Mesenchymal stem cell (in vitro differentiated cells and primary cell): ENCODE data around the gene TMX1.

Experiments used
- DNase-seq: peaks from one replicate; pipeline ENCODE4 v3.0.0-alpha.2; 2013
- H2AFZ ChIP-seq: one replicate; pipeline ENCODE4 v1.6.1; 2013; ENCODE audit warnings: low read depth, mild to moderate bottlenecking, control low read depth, inconsistent platforms, low read length, moderate library complexity
- H2AK5ac ChIP-seq: 2 replicates; pipeline ENCODE4 v1.6.1; 2013; ENCODE audit warnings: low read length, moderate library complexity, mild to moderate bottlenecking, inconsistent platforms; ENCODE audit not compliant: severe bottlenecking
- H2BK120ac ChIP-seq: one replicate; pipeline ENCODE4 v1.6.1; 2013; ENCODE audit warnings: low read depth, mild to moderate bottlenecking, inconsistent platforms, low read length, moderate library complexity
- H2BK12ac ChIP-seq, 2 experiments: one replicate each; pipeline ENCODE4 v1.6.1; 2013; ENCODE audit warnings: inconsistent platforms in 2 of 2, low read length in 2 of 2, mild to moderate bottlenecking in 2 of 2, moderate library complexity in 2 of 2, control low read depth in 1 of 2
- H2BK15ac ChIP-seq: one replicate; pipeline ENCODE4 v1.6.1; 2013; ENCODE audit warnings: mild to moderate bottlenecking, low read depth, inconsistent platforms; ENCODE audit not compliant: poor library complexity, severe bottlenecking
- H2BK5ac ChIP-seq: 2 replicates; pipeline ENCODE4 v1.6.1; 2013; ENCODE audit warnings: low read depth, mild to moderate bottlenecking, low read length, control low read depth, inconsistent platforms; ENCODE audit not compliant: poor library complexity, severe bottlenecking
- H3K14ac ChIP-seq, 2 experiments: one replicate each; pipeline ENCODE4 v1.6.1; 2013; ENCODE audit warnings: inconsistent platforms in 2 of 2, low read length in 2 of 2, control low read depth in 1 of 2, mild to moderate bottlenecking in 1 of 2, moderate library complexity in 1 of 2
- H3K18ac ChIP-seq, 2 experiments: one replicate each; pipeline ENCODE4 v1.6.1; 2013; ENCODE audit warnings: inconsistent platforms in 2 of 2, low read length in 2 of 2, control low read depth in 1 of 2, low read depth in 1 of 2, mild to moderate bottlenecking in 1 of 2
- H3K23ac ChIP-seq, 2 experiments: one replicate each; pipeline ENCODE4 v1.6.1; 2013; ENCODE audit warnings: inconsistent platforms in 2 of 2, low read length in 2 of 2, mild to moderate bottlenecking in 2 of 2, moderate library complexity in 2 of 2, control low read depth in 1 of 2
- H3K27ac ChIP-seq: 2 replicates; pipeline ENCODE4 v1.5.1; 2013; ENCODE audit warnings: mild to moderate bottlenecking, moderate library complexity, low read length, control low read depth, inconsistent platforms; ENCODE audit not compliant: poor library complexity, severe bottlenecking
- H3K27me3 ChIP-seq, 2 experiments: 2 replicates each; pipeline versions ENCODE4 v1.6.1 to v1.7.0; 2013; ENCODE audit warnings: low read length in 2 of 2, mild to moderate bottlenecking in 2 of 2, moderate library complexity in 2 of 2, control low read depth in 1 of 2, inconsistent platforms in 1 of 2; ENCODE audit not compliant: control insufficient read depth in 1 of 2, insufficient read depth in 1 of 2
- H3K36me3 ChIP-seq, 2 experiments: 2 replicates each; pipeline versions ENCODE4 v1.6.1 to v1.7.0; 2013; ENCODE audit warnings: low read length in 2 of 2, control low read depth in 1 of 2, inconsistent platforms in 1 of 2, low read depth in 1 of 2, mild to moderate bottlenecking in 1 of 2; ENCODE audit not compliant: insufficient read depth in 2 of 2, control insufficient read depth in 1 of 2
- H3K4ac ChIP-seq, 2 experiments: one replicate each; pipeline ENCODE4 v1.6.1; 2013; ENCODE audit warnings: inconsistent platforms in 2 of 2, low read length in 2 of 2, mild to moderate bottlenecking in 2 of 2, moderate library complexity in 2 of 2, control low read depth in 1 of 2, low read depth in 1 of 2
- H3K4me1 ChIP-seq: 2 replicates; pipeline ENCODE4 v1.6.1; 2013; ENCODE audit warnings: low read depth, low read length, control low read depth; ENCODE audit not compliant: control insufficient read depth, insufficient read depth
- H3K4me2 ChIP-seq: 2 replicates; pipeline ENCODE4 v1.6.1; 2013; ENCODE audit warnings: low read length, mild to moderate bottlenecking, inconsistent platforms; ENCODE audit not compliant: poor library complexity, severe bottlenecking
- H3K4me3 ChIP-seq, 2 experiments: 2 replicates each; pipeline versions ENCODE4 v1.5.1 to v1.7.0; 2013; ENCODE audit warnings: low read length in 2 of 2, mild to moderate bottlenecking in 2 of 2, control low read depth in 1 of 2, low read depth in 1 of 2; ENCODE audit not compliant: insufficient read depth in 1 of 2
- H3K79me1 ChIP-seq: replicated peaks from 2 replicates; pipeline ENCODE4 v1.6.1; 2013; ENCODE audit warnings: mild to moderate bottlenecking, control low read depth, low read length, inconsistent platforms; ENCODE audit not compliant: poor library complexity, severe bottlenecking
- H3K9ac ChIP-seq: 2 replicates; pipeline ENCODE4 v1.7.0; 2013; ENCODE audit warnings: mild to moderate bottlenecking, low read length, moderate library complexity
- H3K9me3 ChIP-seq: 2 replicates; pipeline ENCODE4 v1.7.0; 2013; ENCODE audit warnings: mild to moderate bottlenecking, low read length; ENCODE audit not compliant: control insufficient read depth
- H4K8ac ChIP-seq: one replicate; pipeline ENCODE4 v1.6.1; 2013; ENCODE audit warnings: inconsistent platforms, mild to moderate bottlenecking, low read length, moderate library complexity
- H4K91ac ChIP-seq: one replicate; pipeline ENCODE4 v1.6.1; 2013; ENCODE audit warnings: mild to moderate bottlenecking, low read length, inconsistent platforms
- WGBS: methylation state at CpG from one replicate; pipeline ENCODE4 v1.1.7; 2013; ENCODE audit warnings: mixed read lengths; 5-methylcytosine and 5-hydroxymethylcytosine counted together

The TMX1 gene

GRCh38 chr14:51290132-51290531, 50.1 kb downstream of the TMX1 start:
- Histone ChIP-seq H3K4me3 (no peak overlapping the region), H2AFZ (no peak overlapping the region), H4K91ac (no peak overlapping the region), H3K4me2 (no peak overlapping the region), H4K8ac (no peak overlapping the region), H3K27ac (no peak overlapping the region), H3K14ac (no peak overlapping the region), H3K79me1 (no peaks in the 10 kb centered on the region), H3K27me3 (no peaks in the 10 kb centered on the region), H3K4me1 (peaks cover 3% of the 10 kb centered on the region), H2BK12ac (no peak overlapping the region), H2BK5ac (no peak overlapping the region), H3K36me3 (no peaks in the 10 kb centered on the region), H3K23ac (no peak overlapping the region), H3K18ac (no peak overlapping the region), H2AK5ac (no peak overlapping the region), H2BK15ac (no peak overlapping the region), H3K4ac (no peak overlapping the region), H3K9me3 (no peaks in the 10 kb centered on the region), H2BK120ac (no peak overlapping the region), H3K9ac (no peak overlapping the region)
- DNase-seq: no peak
- 100% methylated on average over 1 of the region's 1 CpG for WGBS

- no peaks in the 10 kb centered on the region for H3K27me3 ChIP-seq
- H3K14ac ChIP-seq: no peak overlapping the region
- no peak overlapping the region for H4K8ac ChIP-seq
- H3K79me1 ChIP-seq: no peaks in the 10 kb centered on the region
- no peak overlapping the region for H2AK5ac ChIP-seq
- H3K9ac ChIP-seq: no peak overlapping the region
- over 99% methylated on average over 4 of the region's 4 CpGs for WGBS
- no peak overlapping the region for H2BK15ac ChIP-seq
- no peak overlapping the region for H3K27ac ChIP-seq
- no peaks in the 10 kb centered on the region for H3K36me3 ChIP-seq
- no peak overlapping the region for H2BK120ac ChIP-seq
- DNase-seq: no peak
- no peak overlapping the region for H2BK5ac ChIP-seq
- peaks cover 3% of the 10 kb centered on the region for H3K4me1 ChIP-seq
- peak overlapping the region in 1 of 2 experiments; percentile 28 for H2BK12ac ChIP-seq
- H3K4me3 ChIP-seq: no peak overlapping the region
- H3K23ac ChIP-seq: no peak overlapping the region
- H4K91ac ChIP-seq: no peak overlapping the region
- no peak overlapping the region for H3K4ac ChIP-seq
- H3K9me3 ChIP-seq: no peaks in the 10 kb centered on the region
- H2AFZ ChIP-seq: no peak overlapping the region
- no peak overlapping the region for H3K18ac ChIP-seq
- H3K4me2 ChIP-seq: no peak overlapping the region
These were observed 51.0 kb downstream of the TMX1 start for GRCh38 chr14:51291016-51291415.

- WGBS: 74% methylated on average over 6 of the region's 7 CpGs
- no peak overlapping the region for H2BK5ac ChIP-seq
These were observed 53.3 kb downstream of the TMX1 start for GRCh38 chr14:51293149-51293911.

GRCh38 chr14:51293912-51294389, 53.9 kb downstream of the TMX1 start:
- Histone ChIP-seq H3K4me3 (no peak overlapping the region), H3K18ac (peak overlapping the region in 1 of 2 experiments; percentile 60), H3K23ac (no peak overlapping the region), H3K4me2 (no peak overlapping the region), H2BK5ac (no peak overlapping the region), H3K27me3 (no peaks in the 10 kb centered on the region), H3K9ac (peak overlapping the region; percentile 66), H2AFZ (no peak overlapping the region), H2BK12ac (peak overlapping the region in 1 of 2 experiments; percentile 47), H4K8ac (no peak overlapping the region), H4K91ac (no peak overlapping the region), H2AK5ac (no peak overlapping the region), H3K4me1 (peaks cover 3% of the 10 kb centered on the region), H3K36me3 (no peaks in the 10 kb centered on the region), H3K4ac (peak overlapping the region; percentile 66 to 68), H3K79me1 (no peaks in the 10 kb centered on the region), H2BK120ac (peak overlapping the region; percentile 80), H2BK15ac (no peak overlapping the region), H3K9me3 (no peaks in the 10 kb centered on the region), H3K14ac (no peak overlapping the region), H3K27ac (no peak overlapping the region)
- WGBS: 88% methylated on average over 4 of the region's 6 CpGs
- DNase-seq: no peak

More at GRCh38 chr14:51293149-51293911, 53.3 kb downstream of the TMX1 start:
- Histone ChIP-seq H3K18ac (peak overlapping the region; percentile 60 to 93), H4K8ac (peak overlapping the region; percentile 86), H3K4me1 (peaks cover 3% of the 10 kb centered on the region), H3K27ac (no peak overlapping the region), H3K27me3 (no peaks in the 10 kb centered on the region), H4K91ac (peak overlapping the region; percentile 45), H2BK15ac (peak overlapping the region; percentile 79), H3K4me3 (no peak overlapping the region), H3K23ac (peak overlapping the region in 1 of 2 experiments; percentile 78), H3K4me2 (peak overlapping the region; percentile 18), H3K9me3 (no peaks in the 10 kb centered on the region), H2AFZ (no peak overlapping the region), H3K9ac (peak overlapping the region; percentile 66), H3K79me1 (no peaks in the 10 kb centered on the region), H3K4ac (peak overlapping the region; percentile 68 to 70), H2AK5ac (peak overlapping the region; percentile 62), H3K14ac (peak overlapping the region; percentile 17 to 76), H3K36me3 (no peaks in the 10 kb centered on the region), H2BK12ac (peak overlapping the region; percentile 82 to 93), H2BK120ac (peak overlapping the region; percentile 80)
- DNase-seq: peak; percentile 63
